Ishikawa (cell line): ENCODE data around the gene COL6A1.

Experiments
- CEBPB ChIP-seq: IDR thresholded peaks from 2 replicates; pipeline ENCODE4 v1.6.1; 2012
- CREB1 ChIP-seq: IDR thresholded peaks from 2 replicates; pipeline ENCODE4 v1.6.1; 2012; ENCODE audit warnings: low read depth
- EGR1 ChIP-seq: IDR thresholded peaks from 2 replicates; pipeline ENCODE4 v1.6.1; 2012
- EP300 ChIP-seq: IDR thresholded peaks from 2 replicates; pipeline ENCODE4 v1.6.1; 2012; ENCODE audit warnings: borderline replicate concordance
- FOXM1 ChIP-seq: IDR thresholded peaks from 2 replicates; pipeline ENCODE4 v1.6.1; 2012; ENCODE audit warnings: low read depth, borderline replicate concordance
- NFIC ChIP-seq: IDR thresholded peaks from 2 replicates; pipeline ENCODE4 v1.6.1; 2012
- RAD21 ChIP-seq: IDR thresholded peaks from 2 replicates; pipeline ENCODE4 v1.6.1; 2012; ENCODE audit warnings: low read depth
- REST ChIP-seq: IDR thresholded peaks from 2 replicates; pipeline ENCODE4 v1.6.1; 2012; ENCODE audit warnings: low read depth, mild to moderate bottlenecking
- TAF1 ChIP-seq: IDR thresholded peaks from 2 replicates; pipeline ENCODE4 v1.6.1; 2012; ENCODE audit warnings: low read depth, mild to moderate bottlenecking
- TCF12 ChIP-seq: IDR thresholded peaks from 2 replicates; pipeline ENCODE4 v1.6.1; 2012; ENCODE audit warnings: low read depth
- TEAD4 ChIP-seq: IDR thresholded peaks from 2 replicates; pipeline ENCODE4 v1.6.1; 2012
- USF1 ChIP-seq: IDR thresholded peaks from 2 replicates; pipeline ENCODE4 v1.6.1; 2012
- YY1 ChIP-seq: IDR thresholded peaks from 2 replicates; pipeline ENCODE4 v1.6.1; 2012; ENCODE audit warnings: low read depth
- ZBTB7A ChIP-seq: IDR thresholded peaks from 2 replicates; pipeline ENCODE4 v1.6.1; 2012; ENCODE audit warnings: low read depth
- TF ChIP-seq, protein P1 (sequence below): IDR thresholded peaks from 2 replicates; pipeline ENCODE4 v1.6.1; 2012

COL6A1 gene

DNA sequence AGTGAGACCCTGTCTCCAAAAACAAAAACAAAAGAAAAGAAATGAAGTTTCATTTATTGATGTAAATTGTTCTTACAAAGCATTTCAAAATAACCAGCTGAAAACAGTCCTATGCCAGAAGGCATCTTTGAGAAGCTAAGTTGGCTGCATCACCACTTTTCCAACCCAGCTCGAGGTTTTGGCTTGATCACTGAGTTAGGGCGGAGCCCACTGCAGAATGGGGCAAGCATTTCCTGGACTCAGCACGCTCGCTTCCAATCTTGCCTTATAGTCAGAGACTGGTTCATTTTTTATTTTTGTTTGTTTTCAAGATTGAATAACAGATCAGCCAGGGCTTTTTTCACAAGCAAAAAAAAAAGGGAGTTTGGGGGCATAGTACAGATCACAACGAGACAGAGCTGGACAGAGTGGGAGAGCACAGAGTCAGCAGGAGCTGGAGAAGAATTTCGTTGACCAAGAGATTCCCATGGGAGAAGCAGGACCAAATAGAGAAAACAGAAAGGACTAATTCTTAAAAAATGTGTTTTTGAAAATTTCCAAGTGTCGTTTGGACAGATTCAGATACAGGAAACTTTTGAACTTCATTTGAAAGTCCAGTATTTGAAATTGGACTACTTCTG, 23.5 kb upstream of the COL6A1 start:
- TF ChIP-seq USF1 (no peak), ZBTB7A (no peak), RAD21 (no peak), FOXM1 (no peak), CREB1 (no peak), TEAD4 (no peak), EGR1 (no peak), TCF12 (no peak), YY1 (no peak), EP300 (no peak), NFIC (no peak)
- TF ChIP-seq, protein P1, sequence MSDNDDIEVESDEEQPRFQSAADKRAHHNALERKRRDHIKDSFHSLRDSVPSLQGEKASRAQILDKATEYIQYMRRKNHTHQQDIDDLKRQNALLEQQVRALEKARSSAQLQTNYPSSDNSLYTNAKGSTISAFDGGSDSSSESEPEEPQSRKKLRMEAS: no peak

DNA sequence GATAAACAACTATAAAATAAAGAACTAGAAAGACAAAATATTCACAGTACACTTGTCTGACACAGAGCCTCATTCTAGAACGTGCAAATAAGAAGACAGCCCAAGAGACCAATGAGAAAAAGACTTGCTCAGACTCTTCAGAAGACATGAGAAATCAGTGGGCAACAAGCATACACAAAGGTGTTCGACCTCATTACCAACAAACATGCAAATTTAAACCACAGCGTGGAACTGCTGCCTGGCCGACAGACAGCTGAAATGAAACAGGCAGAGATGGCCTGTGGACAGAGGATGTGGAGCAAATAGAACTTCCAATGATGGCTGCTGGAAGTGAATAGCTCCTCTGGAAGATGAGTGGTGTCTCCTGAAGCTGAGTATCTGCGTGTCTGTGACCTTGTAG, 22.4 kb upstream of the COL6A1 start:
- no peak for TF ChIP-seq TCF12
- TF ChIP-seq NFIC: no peak
- no peak for TF ChIP-seq FOXM1
- TF ChIP-seq RAD21: no peak
- no peak for TF ChIP-seq ZBTB7A
- TF ChIP-seq REST: no peak

DNA sequence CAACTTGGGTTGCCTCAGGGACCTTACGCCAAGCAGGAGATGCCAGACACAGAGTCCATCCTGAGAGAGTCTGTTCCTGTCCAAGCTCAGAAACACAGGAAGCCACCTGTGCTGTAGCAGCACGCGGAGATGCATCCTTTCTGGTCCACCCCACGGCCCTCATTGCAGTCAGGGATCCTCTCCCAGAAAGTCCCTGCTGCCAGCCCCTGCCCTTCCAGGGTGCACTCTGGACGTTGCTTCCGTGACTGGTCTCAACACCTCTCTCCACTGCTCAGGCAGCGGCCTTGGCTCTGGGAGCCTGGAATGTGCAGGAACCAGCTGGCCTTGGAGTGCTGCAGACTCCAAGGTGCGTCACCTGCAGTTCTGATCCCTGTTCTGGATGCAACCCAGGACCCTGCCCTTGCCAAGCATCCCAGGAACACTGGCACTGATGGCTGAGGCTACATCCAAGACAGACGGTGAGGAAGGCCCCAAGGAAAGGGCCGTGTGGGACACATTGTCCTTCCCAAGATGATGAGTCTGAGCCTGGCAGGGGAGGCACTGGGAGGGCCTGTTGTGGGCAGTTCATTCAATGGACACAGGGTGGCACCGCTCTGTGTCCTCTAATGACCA, 21.7 kb upstream of the COL6A1 start:
- TF ChIP-seq CREB1 (no peak), ZBTB7A (no peak)

DNA sequence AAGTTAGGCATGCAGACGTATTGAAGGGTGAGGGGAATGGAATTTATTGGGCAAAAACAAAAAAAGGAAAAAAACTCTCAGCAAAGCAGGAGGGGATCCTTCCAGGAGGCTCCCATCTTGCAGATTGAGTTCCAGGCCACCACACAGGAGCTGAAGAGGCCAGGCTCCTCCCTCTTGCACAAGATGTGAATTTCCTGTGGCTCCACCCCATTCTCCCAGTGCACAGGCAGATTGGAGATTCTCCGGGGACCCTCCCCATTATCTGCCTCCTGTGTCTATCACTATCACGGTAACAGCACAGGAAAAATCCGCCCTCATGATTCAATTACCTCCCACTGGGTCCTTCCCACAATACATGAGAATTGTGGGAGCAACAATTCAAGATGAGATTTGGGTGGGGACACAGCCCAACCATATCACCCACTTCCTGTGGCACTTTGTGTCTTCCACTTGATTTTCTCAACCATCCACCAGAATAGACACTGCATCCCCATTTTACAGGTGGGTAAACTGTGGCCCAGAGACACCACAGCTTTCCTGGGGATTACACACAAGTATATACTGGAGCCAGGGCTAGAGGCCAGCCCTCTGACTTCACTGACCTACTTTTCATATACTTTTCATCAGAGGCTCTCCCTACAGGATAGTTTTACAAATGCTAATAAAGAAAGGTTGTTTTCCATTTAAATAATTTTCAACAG, 18.9 kb upstream of the COL6A1 start:
- TF ChIP-seq FOXM1 (no peak), TEAD4 (no peak), YY1 (no peak), REST (no peak), ZBTB7A (no peak), USF1 (no peak), CEBPB (no peak), TAF1 (no peak), TCF12 (no peak), CREB1 (no peak), RAD21 (no peak)

DNA sequence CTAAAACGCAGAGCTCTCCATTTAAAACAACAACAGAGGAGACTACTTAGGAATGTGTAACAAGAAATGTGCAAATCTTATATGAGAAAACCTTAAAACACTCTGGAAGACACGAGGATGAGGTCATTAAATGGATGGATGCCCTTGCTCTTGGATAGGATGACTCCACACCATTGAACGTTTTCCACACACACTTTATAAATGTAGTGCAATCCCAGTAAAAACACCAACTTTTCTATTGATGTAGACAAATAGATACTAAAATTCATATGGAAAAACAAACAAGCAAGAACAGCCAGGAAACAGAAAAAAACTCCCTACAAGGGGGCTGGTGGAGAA, 18.4 kb upstream of the COL6A1 start:
- TF ChIP-seq NFIC: no peak
- TF ChIP-seq TAF1: no peak
- no peak for TF ChIP-seq REST
- TF ChIP-seq CREB1: no peak
- TF ChIP-seq USF1: no peak
- TF ChIP-seq TEAD4: no peak
- TF ChIP-seq FOXM1: no peak
- TF ChIP-seq RAD21: no peak
- no peak for TF ChIP-seq TCF12
- no peak for TF ChIP-seq EGR1
- TF ChIP-seq ZBTB7A: no peak
- TF ChIP-seq, protein P1: no peak
- no peak for TF ChIP-seq CEBPB
- no peak for TF ChIP-seq EP300
- TF ChIP-seq YY1: no peak
